OCI-LY7 (cell line): ENCODE measurements around the gene UFSP2. TPM values are rescaled to one million over a fixed set of nuclear protein-coding genes. Genes with fewer than 3 reads are reported as not detected.

Source experiments
- BruUV-seq: library from RNA; stranded (reverse); fragments of 400-500 nt; replicated peaks from 2 replicates; lab custom pipeline; 2021; lab: Mats Ljungman, UMichigan
- CTCF ChIA-PET: fragments of 300-600 bp; sonication (Branson Sonifier 250); formaldehyde crosslinking; loops from one replicate; lab custom pipeline; 2022; ENCODE audit warnings: antibody characterized with exemption; ENCODE audit not compliant: unreplicated experiment; lab: Charles Lee
- POLR2A ChIA-PET: fragments of 300-600 bp; sonication (Branson Sonifier 250); formaldehyde crosslinking; loops from one replicate; lab custom pipeline; 2022; ENCODE audit warnings: antibody characterized with exemption; lab: Charles Lee
- DNase-seq: peaks from one replicate; pipeline ENCODE4 v3.0.0-alpha.2; 2015; ENCODE audit warnings: low spot score
- H2AFZ ChIP-seq: fragments of 200-600 bp; sonication (generic), shearing (Covaris generic); 2 replicates; pipeline ENCODE4 v1.6.1; 2014; ENCODE audit warnings: mild to moderate bottlenecking, antibody characterized with exemption, low read length, moderate library complexity
- H3K27ac ChIP-seq: fragments of 200-600 bp; sonication (generic); 2 replicates; pipeline ENCODE4 v1.5.1; 2014; ENCODE audit warnings: mixed run types, low read depth, mild to moderate bottlenecking, moderate library complexity, low read length, inconsistent platforms; ENCODE audit not compliant: poor library complexity, severe bottlenecking
- H3K36me3 ChIP-seq: fragments of 200-600 bp; sonication (generic); 2 replicates; pipeline ENCODE4 v1.6.1; 2014; ENCODE audit warnings: mild to moderate bottlenecking, antibody characterized with exemption, low read length, moderate library complexity, mixed read lengths; ENCODE audit not compliant: insufficient read depth
- H3K4me1 ChIP-seq: fragments of 200-600 bp; sonication (generic); 2 replicates; pipeline ENCODE4 v1.5.1; 2014; ENCODE audit warnings: mild to moderate bottlenecking, low read length; ENCODE audit not compliant: insufficient read depth, poor library complexity, severe bottlenecking
- H3K4me2 ChIP-seq: fragments of 200-600 bp; sonication (generic); 2 replicates; pipeline ENCODE4 v1.6.1; 2014; ENCODE audit warnings: mild to moderate bottlenecking, low read length
- H3K4me3 ChIP-seq: fragments of 200-600 bp; sonication (generic); 2 replicates; pipeline ENCODE4 v1.5.1; 2014; ENCODE audit warnings: mild to moderate bottlenecking, low read depth, low read length; ENCODE audit not compliant: poor library complexity, severe bottlenecking
- H3K79me2 ChIP-seq: fragments of 200-600 bp; sonication (generic); 2 replicates; pipeline ENCODE4 v1.6.1; 2016; ENCODE audit warnings: low read depth, mild to moderate bottlenecking, low read length, moderate library complexity, mixed read lengths; ENCODE audit not compliant: insufficient read depth
- H3K9me2 ChIP-seq: fragments of 200-600 bp; sonication (generic); 2 replicates; pipeline ENCODE4 v1.6.1; 2016; ENCODE audit warnings: mild to moderate bottlenecking, low read length, mixed read lengths; ENCODE audit not compliant: insufficient read depth
- H3K9me3 ChIP-seq: fragments of 200-600 bp; sonication (generic); 2 replicates; pipeline ENCODE4 v1.6.1; 2014; ENCODE audit warnings: mild to moderate bottlenecking, mixed run types, low read length, mixed read lengths
- H4K20me1 ChIP-seq: fragments of 200-600 bp; sonication (generic); 2 replicates; pipeline ENCODE4 v1.6.1; 2014; ENCODE audit warnings: mild to moderate bottlenecking, antibody characterized with exemption, low read length, moderate library complexity, mixed read lengths; ENCODE audit not compliant: insufficient read depth
- EZH2phosphoT487 ChIP-seq: fragments of 200-600 bp; sonication (generic); IDR thresholded peaks from 2 replicates; pipeline ENCODE4 v1.6.1; 2018; ENCODE audit warnings: low read depth, borderline replicate concordance, mild to moderate bottlenecking, mixed run types, antibody characterized with exemption, low read length, moderate library complexity, mixed read lengths
- intact Hi-C: fragments of 100-400 bp; cut with micrococcal nuclease; formaldehyde crosslinking; loops from one replicate; pipeline ENCODE4 v1.10.0; 2022; ENCODE audit not compliant: unreplicated experiment
- total RNA-seq, 2 experiments: library from RNA; depleted of rRNA in 1 of 2; stranded (reverse); fragments of >200 nt in 1 of 2; shearing (Covaris generic) in 1 of 2; gene quantifications; 2 replicates each; pipeline ENCODE4 v1.2.3, GENCODE V29; 2014 to 2022
- TF ChIP-seq, protein P1 (sequence below): fragments of 200-600 bp; sonication (generic); conservative IDR thresholded peaks from 2 replicates; pipeline ENCODE4 v1.5.1; 2014; ENCODE audit warnings: mild to moderate bottlenecking, antibody characterized with exemption, low read length, moderate library complexity, mixed read lengths

The UFSP2 gene
- total RNA-seq, 2 experiments from 2014 or later = 17.3 to 37.6 TPM

DNA sequence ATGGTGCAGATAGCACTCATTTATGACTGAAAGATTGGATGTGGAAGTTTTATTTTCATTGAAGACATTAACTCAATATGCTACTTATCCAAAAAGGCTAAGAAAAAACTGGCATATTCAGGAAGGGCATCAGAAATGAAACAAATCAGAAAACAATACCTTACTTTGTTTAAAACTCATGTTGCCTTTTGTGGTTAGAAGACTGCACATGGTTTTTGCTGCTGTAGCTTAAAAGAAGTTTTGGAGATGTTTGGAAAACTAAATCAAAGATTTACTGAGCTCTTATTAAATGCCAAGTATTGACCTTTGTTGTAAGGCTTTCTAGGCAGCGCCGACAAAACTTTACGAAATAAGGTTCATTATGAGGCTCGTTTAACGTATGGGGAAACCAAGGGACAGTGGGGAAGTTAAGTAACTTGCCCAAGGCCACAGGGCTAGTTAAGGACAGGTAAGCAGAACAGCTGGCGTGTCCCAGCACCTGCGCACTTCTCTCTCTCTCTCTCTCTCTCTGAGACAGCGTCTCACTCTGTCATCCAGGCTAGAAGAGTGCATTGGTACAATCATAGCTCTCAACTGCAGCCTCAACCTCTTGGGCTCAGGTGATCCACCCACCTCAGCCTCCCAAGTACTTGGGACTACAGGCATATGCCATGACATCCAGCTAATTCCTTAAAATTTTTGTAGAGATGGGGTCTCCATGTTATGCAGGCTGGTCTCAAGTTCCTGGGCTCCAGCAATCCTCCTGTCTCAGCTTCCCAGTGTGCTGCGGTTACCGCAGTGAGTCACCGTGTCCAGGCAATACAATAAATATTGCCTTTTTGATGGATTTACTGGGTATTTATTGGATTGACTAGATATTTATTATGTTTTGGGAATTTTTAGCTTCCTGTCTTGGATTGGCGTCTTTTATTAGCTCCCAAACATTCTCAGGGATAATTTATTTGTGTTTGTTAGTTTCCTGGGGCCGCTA is 46.2 kb downstream of the UFSP2 start:
- no TSS peak for BruUV-seq

DNA sequence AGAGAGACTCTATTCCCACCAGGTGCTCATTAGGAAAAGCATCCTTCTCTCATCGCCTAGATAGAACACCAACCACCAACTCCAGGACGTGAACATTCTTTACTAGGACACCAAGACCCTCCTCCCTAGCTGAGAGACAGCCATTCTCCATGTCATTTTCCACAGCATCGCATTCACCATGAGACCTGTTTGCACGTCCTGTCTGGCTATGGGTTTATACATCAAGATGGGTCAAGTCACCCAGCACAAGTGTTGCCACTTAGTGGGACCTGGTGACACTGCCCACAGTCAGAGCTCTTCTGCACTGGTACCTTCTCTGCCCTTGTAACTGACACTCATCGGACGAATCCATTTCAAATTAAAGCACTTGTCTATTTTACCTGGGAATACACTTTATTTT is 47.5 kb downstream of the UFSP2 start:
- no peaks in the 10 kb centered on the region for H3K79me2 ChIP-seq
- intact Hi-C loops = no loop called here
- H3K9me2 ChIP-seq = no peaks in the 10 kb centered on the region
- H2AFZ ChIP-seq = no peak overlapping the region
- H3K4me2 ChIP-seq = no peak overlapping the region
- BruUV-seq = no TSS peak
- no peak for DNase-seq
- H3K36me3 ChIP-seq = peaks cover 4% of the 10 kb centered on the region
- H3K4me3 ChIP-seq = no peak overlapping the region
- CTCF ChIA-PET = no interaction called here
- POLR2A ChIA-PET = no interaction called here
- H3K27ac ChIP-seq = no peak overlapping the region
- TF ChIP-seq, protein P1, sequence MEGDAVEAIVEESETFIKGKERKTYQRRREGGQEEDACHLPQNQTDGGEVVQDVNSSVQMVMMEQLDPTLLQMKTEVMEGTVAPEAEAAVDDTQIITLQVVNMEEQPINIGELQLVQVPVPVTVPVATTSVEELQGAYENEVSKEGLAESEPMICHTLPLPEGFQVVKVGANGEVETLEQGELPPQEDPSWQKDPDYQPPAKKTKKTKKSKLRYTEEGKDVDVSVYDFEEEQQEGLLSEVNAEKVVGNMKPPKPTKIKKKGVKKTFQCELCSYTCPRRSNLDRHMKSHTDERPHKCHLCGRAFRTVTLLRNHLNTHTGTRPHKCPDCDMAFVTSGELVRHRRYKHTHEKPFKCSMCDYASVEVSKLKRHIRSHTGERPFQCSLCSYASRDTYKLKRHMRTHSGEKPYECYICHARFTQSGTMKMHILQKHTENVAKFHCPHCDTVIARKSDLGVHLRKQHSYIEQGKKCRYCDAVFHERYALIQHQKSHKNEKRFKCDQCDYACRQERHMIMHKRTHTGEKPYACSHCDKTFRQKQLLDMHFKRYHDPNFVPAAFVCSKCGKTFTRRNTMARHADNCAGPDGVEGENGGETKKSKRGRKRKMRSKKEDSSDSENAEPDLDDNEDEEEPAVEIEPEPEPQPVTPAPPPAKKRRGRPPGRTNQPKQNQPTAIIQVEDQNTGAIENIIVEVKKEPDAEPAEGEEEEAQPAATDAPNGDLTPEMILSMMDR = no peak
- TF ChIP-seq EZH2phosphoT487 = no peak
- H3K9me3 ChIP-seq = peaks cover 19% of the 10 kb centered on the region
- H4K20me1 ChIP-seq = no peaks in the 10 kb centered on the region
- H3K4me1 ChIP-seq = no peaks in the 10 kb centered on the region

More for the DNA sequence above, 46.2 kb downstream of the UFSP2 start:
- Histone ChIP-seq H3K4me2 (no peak overlapping the region), H3K79me2 (no peaks in the 10 kb centered on the region), H3K36me3 (peaks cover 4% of the 10 kb centered on the region), H4K20me1 (no peaks in the 10 kb centered on the region), H3K9me3 (peaks cover 19% of the 10 kb centered on the region), H2AFZ (no peak overlapping the region), H3K4me3 (no peak overlapping the region), H3K4me1 (no peaks in the 10 kb centered on the region), H3K27ac (no peak overlapping the region), H3K9me2 (no peaks in the 10 kb centered on the region)
- CTCF ChIA-PET = no interaction called here
- POLR2A ChIA-PET = interaction anchor here (0.6 to 0.8 kb wide), 5 partner anchors 9 to 544 kb away, joined by 3 to 5 read pairs (median 3); no protein-coding TSS in a partner anchor
- intact Hi-C loops = no loop called here
- no peak for DNase-seq
- TF ChIP-seq EZH2phosphoT487 = no peak
- TF ChIP-seq, protein P1 = no peak
